Right renal pelvis (tissue), 4 donors: Measurements from ENCODE around the gene NAA16. TPM values are rescaled to one million over a fixed set of nuclear protein-coding genes. Genes with fewer than 3 reads are reported as not detected.
A peak's percentile ranks its signal among the peaks of the same experiment; 100 is the strongest.
"Not testable (repeated sequence)": the region's sequence is repeated elsewhere in the genome, so short reads cannot be mapped to it uniquely, and the experiment has no call there.

ENCODE experiments used
- DNase-seq, 4 donors: peaks; one replicate each; pipeline ENCODE4 v3.0.0-alpha.2; 2013; ENCODE audit warnings: low read depth in 4 of 4, low spot score in 3 of 4, missing footprints in 1 of 4
- polyA plus RNA-seq, 4 donors: library from polyadenylated mRNA; unstranded; fragments of 120-200 nt; gene quantifications; one replicate each; pipeline ENCODE4 v1.2.1, GENCODE V29; 2013; ENCODE audit not compliant: insufficient read length in 4 of 4

Gene NAA16
- polyA plus RNA-seq, 4 donors: 26.5 to 34.4 (median 28.6) TPM

- no peak for DNase-seq
Measured at GRCh38 chr13:41403983-41404382, 92.9 kb downstream of the NAA16 start.

- no peak for DNase-seq
Measured at GRCh38 chr13:41405367-41405766, 94.3 kb downstream of the NAA16 start.

- DNase-seq: no peak
Measured at GRCh38 chr13:41407380-41407779, 96.3 kb downstream of the NAA16 start.

GRCh38 chr13:41408121-41408520, 97.1 kb downstream of the NAA16 start:
- DNase-seq: no peak

GRCh38 chr13:41408746-41409145, 97.7 kb downstream of the NAA16 start:
- DNase-seq: no peak

GRCh38 chr13:41409611-41410010, 98.5 kb downstream of the NAA16 start:
- no peak for DNase-seq

GRCh38 chr13:41411060-41411459, 100.0 kb downstream of the NAA16 start:
- no peak for DNase-seq

- peak in 1 of 4 donors; percentile 30 for DNase-seq
Measured at GRCh38 chr13:41411522-41411921, 100.5 kb downstream of the NAA16 start.

- no peak for DNase-seq
Measured at GRCh38 chr13:41413872-41414271, 102.8 kb downstream of the NAA16 start.

GRCh38 chr13:41416276-41416675, 105.2 kb downstream of the NAA16 start:
- DNase-seq: no peak

GRCh38 chr13:41418027-41418426, 107.0 kb downstream of the NAA16 start:
- DNase-seq: peak in 1 of 4 donors; percentile 56

GRCh38 chr13:41418731-41419130, 107.7 kb downstream of the NAA16 start:
- DNase-seq: no peak

- no peak for DNase-seq
Measured at GRCh38 chr13:41419206-41419605, 108.1 kb downstream of the NAA16 start.

GRCh38 chr13:41420146-41420545, 109.1 kb downstream of the NAA16 start:
- no peak for DNase-seq

GRCh38 chr13:41421330-41421729, 110.3 kb downstream of the NAA16 start:
- not testable (repeated sequence) for DNase-seq

GRCh38 chr13:41421983-41422382, 110.9 kb downstream of the NAA16 start:
- DNase-seq: not testable (repeated sequence)

GRCh38 chr13:41423259-41423658, 112.2 kb downstream of the NAA16 start:
- DNase-seq: not testable (repeated sequence)

GRCh38 chr13:41424675-41425074, 113.6 kb downstream of the NAA16 start:
- not testable (repeated sequence) for DNase-seq

GRCh38 chr13:41426047-41426446, 115.0 kb downstream of the NAA16 start:
- no peak for DNase-seq
